ENCODE measurements around the gene PPIL1. TPM values are rescaled to one million over a fixed set of nuclear protein-coding genes. Genes with fewer than 3 reads are reported as not detected.

Gene PPIL1
- total RNA-seq, 1 donor from 2014 or later = 18.9 TPM

GRCh38 chr6:36850021-36850420 lies 24.6 kb downstream of the PPIL1 start:
- H3K4me1 ChIP-seq = peaks cover 45% of the 10 kb centered on the region
- H3K9me3 ChIP-seq = no peaks in the 10 kb centered on the region
- no peak for DNase-seq (ENCODE audit: extremely low spot score in 2 of 2)
- TF ChIP-seq CTCF (IDR thresholded peaks at IDR 0.05) (no peak), POLR2AphosphoS5 (IDR thresholded peaks at IDR 0.05; ENCODE audit: insufficient read depth in 1 of 2, low read depth in 1 of 2) (no peak), POLR2A (IDR thresholded peaks at IDR 0.05) (no peak)
- H3K36me3 ChIP-seq = no peaks in the 10 kb centered on the region
- intact Hi-C loops (cut with DNase I) = loop anchor here (5.0 kb wide), 1 partner anchor 228 kb away; no protein-coding TSS in a partner anchor
- no peaks in the 10 kb centered on the region for H3K27me3 ChIP-seq
- no peak overlapping the region for H3K4me3 ChIP-seq
- H3K27ac ChIP-seq = no peak overlapping the region

- Histone ChIP-seq H3K9me3 (no peaks in the 10 kb centered on the region), H3K36me3 (no peaks in the 10 kb centered on the region), H3K27me3 (no peaks in the 10 kb centered on the region), H3K4me3 (no peak overlapping the region), H3K4me1 (peaks cover 41% of the 10 kb centered on the region), H3K27ac (no peak overlapping the region)
- no peak for DNase-seq (ENCODE audit: extremely low spot score in 2 of 2)
- intact Hi-C loops (cut with DNase I) = no loop called here
- TF ChIP-seq CTCF (IDR thresholded peaks at IDR 0.05) (no peak), POLR2A (IDR thresholded peaks at IDR 0.05) (no peak), POLR2AphosphoS5 (IDR thresholded peaks at IDR 0.05; ENCODE audit: insufficient read depth in 1 of 2, low read depth in 1 of 2) (peak in 1 of 2 donors; percentile 47)
Measured at GRCh38 chr6:36848658-36849441, 25.8 kb downstream of the PPIL1 start.

- Histone ChIP-seq H3K27me3 (no peaks in the 10 kb centered on the region), H3K36me3 (no peaks in the 10 kb centered on the region), H3K4me1 (peaks cover 34% of the 10 kb centered on the region), H3K27ac (no peak overlapping the region), H3K4me3 (no peak overlapping the region), H3K9me3 (no peaks in the 10 kb centered on the region)
- DNase-seq (ENCODE audit: extremely low spot score in 2 of 2) = no peak
- TF ChIP-seq CTCF (IDR thresholded peaks at IDR 0.05) (no peak), POLR2A (IDR thresholded peaks at IDR 0.05) (no peak), POLR2AphosphoS5 (IDR thresholded peaks at IDR 0.05; ENCODE audit: insufficient read depth in 1 of 2, low read depth in 1 of 2) (no peak)
- intact Hi-C loops (cut with DNase I) = no loop called here
Measured at GRCh38 chr6:36847991-36848390, 26.6 kb downstream of the PPIL1 start.

GRCh38 chr6:36847152-36847551 lies 27.5 kb downstream of the PPIL1 start:
- Histone ChIP-seq H3K27me3 (no peaks in the 10 kb centered on the region), H3K4me1 (peaks cover 25% of the 10 kb centered on the region)
- intact Hi-C loops (cut with DNase I) = no loop called here

More at GRCh38 chr6:36847152-36847551, 27.5 kb downstream of the PPIL1 start:
- H3K36me3 ChIP-seq = no peaks in the 10 kb centered on the region
- DNase-seq (ENCODE audit: extremely low spot score in 2 of 2) = no peak
- no peaks in the 10 kb centered on the region for H3K9me3 ChIP-seq
- no peak overlapping the region for H3K4me3 ChIP-seq
- H3K27ac ChIP-seq = no peak overlapping the region
- no peak for TF ChIP-seq POLR2AphosphoS5 (IDR thresholded peaks at IDR 0.05; ENCODE audit: insufficient read depth in 1 of 2, low read depth in 1 of 2)
- no peak for TF ChIP-seq CTCF (IDR thresholded peaks at IDR 0.05)
- no peak for TF ChIP-seq POLR2A (IDR thresholded peaks at IDR 0.05)

All from vagina (tissue), 2 donors.